ENCODE measurements around the gene RASA3.
"Not testable (repeated sequence)": the region's sequence is repeated elsewhere in the genome, so short reads cannot be mapped to it uniquely, and the experiment has no call there.

Gene RASA3

GRCh38 chr13:114101358-114102130 is 30.9 kb downstream of the RASA3 start:
- no peak for DNase-seq (ENCODE audit: low spot score)

DNA sequence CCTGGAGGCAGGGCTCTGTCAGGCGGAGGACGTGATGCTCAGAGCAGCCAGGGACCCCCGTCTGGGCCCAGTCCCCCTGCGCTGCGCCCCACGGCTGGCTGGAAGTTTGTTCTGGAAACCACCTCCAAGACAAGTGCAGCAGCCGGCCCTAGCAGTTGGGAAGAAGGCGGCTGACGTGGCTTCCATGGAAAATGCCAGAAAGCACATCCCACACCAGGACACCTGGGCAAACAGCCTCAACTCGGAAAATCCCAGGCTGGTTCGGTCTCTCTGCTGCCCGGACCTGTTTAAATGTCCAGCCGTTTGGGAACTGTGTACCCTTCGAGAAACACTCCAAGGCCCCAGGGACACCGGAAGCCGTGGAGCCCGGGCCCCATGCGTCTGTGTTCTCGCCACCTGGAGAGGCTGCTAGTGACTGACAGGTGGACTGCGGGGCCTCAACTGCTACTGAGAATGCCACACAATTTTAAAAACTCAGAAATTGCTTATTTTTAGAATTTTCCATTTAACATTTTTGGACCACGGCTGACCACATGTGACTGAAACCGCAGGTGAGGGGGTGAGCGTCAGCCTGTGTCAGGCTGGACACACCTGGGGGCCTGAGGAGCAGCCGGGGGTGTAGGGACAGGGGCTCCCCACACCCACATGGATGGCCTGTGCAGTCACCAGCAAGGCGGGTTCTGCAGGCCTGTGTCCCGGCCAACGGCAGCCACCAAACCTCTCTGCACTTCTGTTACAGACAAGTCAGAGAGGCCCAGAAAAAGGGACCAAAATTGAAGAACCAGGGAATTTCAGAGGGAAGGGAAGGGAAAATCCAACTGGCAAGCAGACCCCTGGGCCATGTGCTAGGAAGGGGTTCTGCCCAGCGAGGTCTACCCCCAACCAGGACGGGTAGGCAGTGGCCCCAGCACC is 31.7 kb downstream of the RASA3 start:
- no peak for DNase-seq (ENCODE audit: low spot score)

DNA sequence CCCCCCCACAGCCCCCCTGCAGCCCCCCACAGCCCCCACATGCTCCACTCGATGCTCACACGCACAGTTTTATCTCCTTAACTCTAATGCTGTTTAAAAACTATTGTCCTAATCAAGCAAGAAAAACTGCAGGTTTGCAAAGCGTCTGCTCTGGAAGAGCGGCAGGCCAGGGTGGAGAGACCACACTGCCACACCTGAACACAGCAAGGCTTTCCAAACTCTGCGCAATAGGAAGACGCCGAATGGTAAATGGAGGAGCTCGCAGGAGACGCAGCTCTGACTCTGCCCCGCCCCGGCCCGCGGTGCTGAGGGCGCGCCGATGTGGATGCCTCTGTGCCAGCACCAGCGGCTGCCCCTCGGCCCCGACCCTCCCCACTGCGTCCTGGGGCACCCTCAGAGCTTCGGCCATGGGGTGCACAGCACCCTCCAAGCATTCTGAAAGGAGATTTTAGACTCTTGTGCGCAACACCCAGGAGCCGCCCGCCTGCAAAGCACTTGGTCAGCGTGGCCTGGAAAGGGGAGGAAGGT is 32.4 kb downstream of the RASA3 start:
- no peak for DNase-seq (ENCODE audit: low spot score)

DNA sequence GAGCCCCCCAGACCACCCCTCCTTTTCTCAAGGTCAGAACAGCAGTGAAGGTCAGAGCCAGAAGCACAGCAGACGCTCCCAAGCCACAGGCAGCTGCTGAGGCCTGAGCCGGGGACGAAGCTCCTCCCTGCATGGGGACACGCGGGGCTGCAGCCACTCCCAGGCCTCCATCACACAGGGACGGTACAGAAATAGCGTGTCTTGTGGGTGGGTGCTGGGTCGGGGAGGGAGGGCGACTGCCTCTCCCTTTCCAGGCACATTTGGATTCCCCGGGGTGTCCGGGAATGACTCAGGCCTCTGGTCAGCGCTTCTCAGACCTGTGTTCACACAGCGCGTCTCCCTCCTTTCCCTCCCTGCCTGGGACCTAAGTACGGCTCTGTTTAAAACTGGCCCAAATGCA is 33.2 kb downstream of the RASA3 start:
- no peak for DNase-seq (ENCODE audit: low spot score)

- DNase-seq (ENCODE audit: low spot score): not testable (repeated sequence)
Observed at GRCh38 chr13:114098689-114099056, 33.8 kb downstream of the RASA3 start.

GRCh38 chr13:114097893-114098688 is 34.3 kb downstream of the RASA3 start:
- no peak for DNase-seq (ENCODE audit: low spot score)

DNA sequence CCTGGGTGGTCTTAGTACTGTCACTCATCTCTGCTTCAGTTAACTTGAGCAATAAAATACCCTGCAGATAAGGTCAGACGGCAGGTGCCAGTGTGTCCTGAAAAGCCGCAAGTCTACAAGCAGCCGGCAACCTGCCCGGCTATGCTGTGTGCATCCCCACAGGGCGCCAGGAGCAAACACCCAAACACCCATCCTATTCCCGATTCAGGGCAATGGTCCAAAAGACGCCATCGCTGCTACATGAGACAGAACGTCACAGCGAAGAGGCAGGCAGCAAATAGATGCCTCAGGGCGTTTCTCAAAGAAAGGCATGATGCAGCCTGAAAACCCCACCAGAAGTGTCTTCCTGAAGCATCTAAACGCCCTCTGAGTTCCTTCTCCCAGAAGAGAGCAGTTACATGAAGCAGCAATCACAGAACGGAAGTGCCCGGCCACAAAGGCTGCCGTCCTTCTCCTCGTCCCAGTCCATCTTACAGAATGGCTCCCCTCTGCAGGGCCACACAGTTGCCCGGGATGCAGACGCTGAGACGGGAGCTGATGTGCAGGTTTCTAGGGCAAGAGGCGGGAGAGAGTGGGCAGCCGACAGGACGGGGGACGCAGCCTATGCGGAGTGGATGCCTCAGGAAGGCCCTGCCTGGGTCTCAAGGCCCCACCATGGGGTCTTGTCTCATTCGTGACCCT is 35.1 kb downstream of the RASA3 start:
- DNase-seq (ENCODE audit: low spot score): no peak

DNA sequence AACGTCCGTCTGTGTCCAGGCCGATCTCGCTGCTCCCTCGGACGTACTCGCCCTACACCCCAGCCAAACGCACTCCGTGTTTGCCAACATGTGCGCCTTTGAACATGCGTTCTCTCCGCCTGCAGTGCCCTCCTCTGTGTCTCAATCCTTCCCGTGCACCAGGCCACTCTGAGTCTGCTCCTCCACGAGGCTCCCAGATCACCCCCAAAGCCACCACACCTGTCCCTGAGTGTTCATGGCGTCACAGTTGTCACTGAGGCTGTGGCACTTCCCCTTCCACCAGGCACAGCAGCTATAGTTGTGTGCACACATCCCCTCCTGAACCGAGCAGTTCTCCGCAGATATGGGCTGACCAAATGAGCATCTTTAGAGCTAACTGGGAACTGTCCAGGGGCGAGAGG is 35.6 kb downstream of the RASA3 start:
- no peak for DNase-seq (ENCODE audit: low spot score)

DNA sequence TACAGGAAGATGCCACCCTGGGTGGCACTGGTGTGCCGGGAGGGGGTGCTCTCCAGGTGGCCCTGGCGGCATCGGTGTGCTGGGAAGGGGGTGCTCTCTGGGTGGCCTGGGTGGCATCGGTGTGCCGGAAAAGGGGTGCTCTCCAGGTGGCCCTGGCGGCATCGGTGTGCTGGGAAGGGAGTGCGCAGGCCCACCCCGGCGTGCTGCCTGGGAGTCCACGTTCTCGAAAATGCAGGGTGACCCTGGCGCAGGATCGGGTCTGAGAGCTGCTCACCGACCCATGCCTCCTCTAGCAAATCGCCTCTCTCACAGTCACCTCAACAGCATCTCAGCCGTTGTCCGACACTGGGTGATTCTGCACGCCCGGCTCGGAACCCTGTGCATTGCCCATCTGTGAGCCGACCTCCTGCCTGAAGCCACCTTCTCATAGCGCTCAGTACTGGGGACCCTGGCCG is 36.4 kb downstream of the RASA3 start:
- no peak for DNase-seq (ENCODE audit: low spot score)

DNA sequence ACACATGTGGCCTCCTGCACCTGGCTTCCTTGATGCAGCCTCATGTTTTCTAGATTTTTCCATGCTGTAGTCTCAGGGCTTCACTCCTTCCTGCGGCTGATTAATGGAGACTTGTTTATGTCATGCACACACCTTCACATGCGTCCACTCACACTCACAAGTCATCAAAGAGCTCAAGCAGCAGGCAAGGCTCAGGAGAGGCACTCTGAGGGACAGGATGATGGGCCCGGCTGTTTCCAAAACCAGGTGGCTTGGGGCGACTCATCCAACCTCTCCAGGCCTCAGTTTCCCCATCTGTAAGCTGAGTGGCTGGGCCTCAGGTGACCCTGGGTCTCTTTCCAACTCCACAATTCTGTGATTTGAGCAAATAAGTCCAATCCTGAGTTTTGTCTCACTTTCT is 36.9 kb downstream of the RASA3 start:
- no peak for DNase-seq (ENCODE audit: low spot score)

DNA sequence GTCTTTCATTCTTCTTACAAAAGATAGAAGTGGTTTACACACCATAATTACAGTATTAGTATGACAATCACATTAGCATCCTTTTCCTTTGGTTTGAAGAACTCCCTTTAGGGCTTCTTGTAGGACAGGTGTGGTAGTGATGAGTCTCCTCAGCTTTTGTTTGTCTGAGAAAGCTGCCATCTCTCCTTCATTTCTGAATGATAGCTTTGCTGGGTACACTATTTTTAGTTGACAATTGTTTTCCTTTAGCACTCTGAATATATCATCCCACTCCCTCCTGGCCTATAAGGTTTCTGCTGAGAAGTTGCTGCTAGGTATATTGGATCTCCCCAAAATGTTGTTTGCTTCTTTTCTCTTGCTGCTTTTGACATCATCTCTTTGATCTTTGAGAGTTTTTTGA is 39.3 kb downstream of the RASA3 start:
- DNase-seq (ENCODE audit: low spot score): no peak

- no peak for DNase-seq (ENCODE audit: low spot score)
Observed at GRCh38 chr13:114092468-114092867, 40.0 kb downstream of the RASA3 start.

DNA sequence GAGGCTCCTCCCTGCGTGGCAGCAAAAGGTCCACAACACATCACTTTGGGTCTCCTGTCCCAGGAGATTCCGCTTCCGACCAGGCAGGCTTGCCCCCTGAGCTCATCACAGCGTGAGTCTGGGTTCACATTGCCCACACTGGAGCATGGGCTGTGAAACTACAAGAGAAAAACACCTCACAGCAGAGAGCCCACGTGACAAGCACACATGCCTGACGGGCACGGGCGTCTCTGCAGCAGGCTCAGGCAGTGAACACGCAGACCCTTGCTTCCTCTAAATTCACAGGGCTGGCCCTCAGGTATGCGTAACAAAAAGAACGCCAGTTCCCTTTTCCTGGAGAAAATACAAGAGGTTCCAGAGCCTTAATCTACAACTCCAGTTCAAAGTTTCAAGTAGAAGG is 41.9 kb downstream of the RASA3 start:
- DNase-seq (ENCODE audit: low spot score): no peak

- no peak for DNase-seq (ENCODE audit: low spot score)
Observed at GRCh38 chr13:114089751-114090400, 42.5 kb downstream of the RASA3 start.

- DNase-seq (ENCODE audit: low spot score): no peak
Observed at GRCh38 chr13:114089341-114089740, 43.1 kb downstream of the RASA3 start.

GRCh38 chr13:114088863-114089262 is 43.6 kb downstream of the RASA3 start:
- no peak for DNase-seq (ENCODE audit: low spot score)

- DNase-seq (ENCODE audit: low spot score): no peak
Observed at GRCh38 chr13:114088234-114088633, 44.2 kb downstream of the RASA3 start.

DNA sequence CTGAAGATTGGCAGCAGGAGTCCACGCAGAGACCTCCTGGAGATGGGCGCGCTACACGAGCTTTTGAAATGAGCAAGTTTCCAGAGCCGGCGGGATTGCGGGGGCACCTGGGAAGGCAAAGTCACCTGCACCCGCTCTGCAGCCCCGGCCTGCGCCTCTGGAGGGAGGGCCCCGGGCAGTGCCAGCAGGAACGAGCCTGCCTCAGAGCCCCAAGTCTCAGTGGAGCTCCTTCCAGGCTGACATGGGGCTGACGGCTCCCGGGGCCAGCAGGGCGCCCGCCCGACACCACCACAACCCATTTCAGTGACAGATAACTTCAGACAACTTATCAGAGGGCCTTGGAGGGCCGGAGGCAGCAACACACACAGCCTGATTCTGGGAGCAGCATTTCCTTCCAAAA is 45.0 kb downstream of the RASA3 start:
- no peak for DNase-seq (ENCODE audit: low spot score)

GRCh38 chr13:114082849-114083645 is 49.4 kb downstream of the RASA3 start:
- no peak for DNase-seq (ENCODE audit: low spot score)
